CD4-positive, alpha-beta T cell treated with Interleukin-15 for 1 hour (primary cell): ENCODE measurements around the gene LYST.
"Not testable (repeated sequence)": the region's sequence is repeated elsewhere in the genome, so short reads cannot be mapped to it uniquely, and the experiment has no call there.

ENCODE experiments used
- DNase-seq: peaks from one replicate; pipeline ENCODE4 v3.0.0-alpha.2; 2020

LYST gene

GRCh38 chr1:235628316-235629005 lies 238.2 kb downstream of the LYST start:
- DNase-seq = no peak

- no peak for DNase-seq
Measured at GRCh38 chr1:235625831-235626230, 240.9 kb downstream of the LYST start.

- DNase-seq = no peak
Measured at GRCh38 chr1:235625340-235625739, 241.4 kb downstream of the LYST start.

GRCh38 chr1:235624721-235625333 lies 241.9 kb downstream of the LYST start:
- no peak for DNase-seq

- no peak for DNase-seq
Measured at GRCh38 chr1:235622936-235623779, 243.5 kb downstream of the LYST start.

- DNase-seq = not testable (repeated sequence)
Measured at GRCh38 chr1:235619149-235619548, 247.6 kb downstream of the LYST start.

GRCh38 chr1:235617808-235618207 lies 248.9 kb downstream of the LYST start:
- no peak for DNase-seq

GRCh38 chr1:235617140-235617539 lies 249.6 kb downstream of the LYST start:
- DNase-seq = no peak

GRCh38 chr1:235614442-235614954 lies 252.2 kb downstream of the LYST start:
- DNase-seq = no peak

- DNase-seq = no peak
Measured at GRCh38 chr1:235613602-235614001, 253.1 kb downstream of the LYST start.

GRCh38 chr1:235612761-235613160 lies 253.9 kb downstream of the LYST start:
- DNase-seq = no peak
